Gastrocnemius medialis (tissue), 4 donors: ENCODE results near the gene GRP. TPM values are rescaled to one million over a fixed set of nuclear protein-coding genes. Genes with fewer than 3 reads are reported as not detected.

Experiments used
- ATAC-seq, 2 donors: fragments of 150-250 bp; one replicate each; pipeline ENCODE4 v1.9.1; 2016
- DNase-seq, 2 donors: peaks; one replicate each; pipeline ENCODE4 v3.0.0-alpha.2; 2019
- H3K27ac ChIP-seq, 4 donors: fragments of 200-600 bp; sonication (generic); 1 replicate in 1 of 4; 2 replicates in 3 of 4; pipeline ENCODE4 v1.5.1; 2016 to 2018; ENCODE audit warnings: mild to moderate bottlenecking in 2 of 4, moderate library complexity in 1 of 4
- H3K27me3 ChIP-seq, 3 donors: fragments of 200-600 bp; sonication (generic) in 2 of 3; 1 replicate in 1 of 3; 2 replicates in 2 of 3; pipeline versions ENCODE4 v1.5.1 to v1.6.0; 2016 to 2019; ENCODE audit warnings: mild to moderate bottlenecking in 1 of 3, moderate library complexity in 1 of 3
- H3K36me3 ChIP-seq, 2 donors: fragments of 200-600 bp; sonication (generic) in 1 of 2; one replicate each; pipeline ENCODE4 v1.5.1; 2017 to 2018
- H3K4me1 ChIP-seq, 2 donors: fragments of 200-600 bp; sonication (generic) in 1 of 2; one replicate each; pipeline ENCODE4 v1.5.1; 2016 to 2017; ENCODE audit warnings: mild to moderate bottlenecking in 2 of 2
- H3K4me3 ChIP-seq, 4 donors: fragments of 200-600 bp; sonication (generic) in 3 of 4; 1 replicate in 1 of 4; 2 replicates in 3 of 4; pipeline ENCODE4 v1.5.1; 2016 to 2019; ENCODE audit warnings: mild to moderate bottlenecking in 2 of 4
- H3K9me3 ChIP-seq, 3 donors: fragments of 200-600 bp; sonication (generic) in 2 of 3; 1 replicate in 1 of 3; 2 replicates in 2 of 3; pipeline ENCODE4 v1.5.1; 2016 to 2019
- POLR2A ChIP-seq, 2 donors: fragments of 450-650 bp; IDR thresholded peaks; one replicate each; pipeline ENCODE4 v1.6.1; 2017; ENCODE audit warnings: antibody characterized with exemption in 2 of 2, mild to moderate bottlenecking in 2 of 2, moderate library complexity in 2 of 2
- in situ Hi-C, 4 donors: fragments of 200-750 bp; cut with MboI; loops; one replicate each; pipeline versions ENCODE4 v1.15.0 to v1.8.0; 2017; ENCODE audit warnings: low sequenced_read_pairs in 4 of 4
- intact Hi-C: fragments of 100-400 bp; cut with DNase I; formaldehyde crosslinking; loops from one replicate; pipeline ENCODE4 v1.15.1; 2023; ENCODE audit warnings: low total_unique reads
- total RNA-seq, 4 donors: library from RNA; depleted of rRNA; stranded (reverse); fragments of >200 nt; gene quantifications; one replicate each; pipeline versions ENCODE4 v1.1.0 to v1.2.3, GENCODE V29; 2016
- TF ChIP-seq, protein P1 (sequence below), 5 experiments: fragments of 450-650 bp in 3 of 5; fragments of 200-600 bp in 2 of 5; sonication (generic) in 2 of 5; IDR thresholded peaks in 4 of 5; conservative IDR thresholded peaks in 1 of 5; 1 replicate in 4 of 5; 2 replicates in 1 of 5; pipeline ENCODE4 v1.5.1; 2016 to 2019; ENCODE audit warnings: antibody characterized with exemption in 5 of 5, mild to moderate bottlenecking in 3 of 5, moderate library complexity in 3 of 5

The GRP gene
- total RNA-seq, 4 donors from 2014 or later: not detected

DNA sequence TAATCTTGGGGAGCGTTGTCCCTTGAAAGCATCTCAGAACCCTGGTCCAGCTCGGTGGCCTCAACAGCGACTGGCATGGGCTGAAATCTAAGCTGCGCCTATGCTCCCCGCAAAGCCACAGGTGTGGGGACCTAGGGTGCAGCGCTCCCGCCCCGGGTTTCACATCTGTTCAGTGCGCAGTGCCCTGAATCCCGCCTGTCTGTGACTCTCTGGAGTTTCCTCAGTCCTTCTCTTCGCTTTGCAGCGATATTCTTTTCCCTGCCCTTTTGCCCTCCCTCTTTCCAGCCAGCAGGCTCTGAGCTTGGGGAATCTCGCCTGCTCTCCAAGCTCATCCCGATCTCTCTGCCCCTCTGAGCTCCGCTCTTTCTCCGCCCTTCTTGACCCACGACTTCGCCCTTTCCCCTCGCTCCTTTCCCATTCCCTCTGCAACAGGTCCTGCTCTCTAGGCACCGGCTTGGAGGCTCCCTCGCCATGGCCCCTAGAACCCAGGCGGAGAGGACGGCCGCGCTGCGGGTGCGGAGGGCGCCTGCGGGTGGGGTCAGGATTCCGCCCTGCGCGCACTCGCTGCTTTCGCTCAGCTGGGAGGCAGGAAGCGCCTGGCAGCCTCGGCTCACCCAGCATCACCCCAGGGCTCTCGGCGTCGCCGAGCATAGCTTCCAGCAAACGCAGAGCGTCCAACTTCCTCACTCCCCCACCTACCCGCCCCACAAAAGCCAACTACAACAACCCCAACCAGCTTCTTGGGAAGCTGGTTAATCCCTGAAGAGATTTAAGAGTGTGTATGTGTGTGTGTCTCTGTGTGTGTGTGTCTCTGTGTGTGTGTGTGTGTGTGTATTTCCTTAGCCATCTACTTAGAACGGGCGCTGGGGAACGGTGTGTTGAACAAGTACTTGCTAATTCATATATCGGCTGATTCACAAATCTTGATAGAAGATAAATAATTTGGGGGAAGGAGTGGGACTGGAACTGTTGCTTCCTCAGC, 1.1 kb downstream of the GRP start:
- ATAC-seq (no peak), DNase-seq (no peak)
- Histone ChIP-seq H3K4me1 (peaks cover 0 to 8% of the 10 kb centered on the region in 2 donors), H3K4me3 (no peak overlapping the region), H3K36me3 (no peaks in the 10 kb centered on the region), H3K9me3 (no peaks in the 10 kb centered on the region), H3K27me3 (peaks cover 37 to 50% (median 49%) of the 10 kb centered on the region in 3 donors), H3K27ac (no peak overlapping the region)
- in situ Hi-C loops (no loop called here), intact Hi-C loops (no loop called here)
- no peak for TF ChIP-seq POLR2A (IDR thresholded peaks at IDR 0.05)
- TF ChIP-seq, protein P1, sequence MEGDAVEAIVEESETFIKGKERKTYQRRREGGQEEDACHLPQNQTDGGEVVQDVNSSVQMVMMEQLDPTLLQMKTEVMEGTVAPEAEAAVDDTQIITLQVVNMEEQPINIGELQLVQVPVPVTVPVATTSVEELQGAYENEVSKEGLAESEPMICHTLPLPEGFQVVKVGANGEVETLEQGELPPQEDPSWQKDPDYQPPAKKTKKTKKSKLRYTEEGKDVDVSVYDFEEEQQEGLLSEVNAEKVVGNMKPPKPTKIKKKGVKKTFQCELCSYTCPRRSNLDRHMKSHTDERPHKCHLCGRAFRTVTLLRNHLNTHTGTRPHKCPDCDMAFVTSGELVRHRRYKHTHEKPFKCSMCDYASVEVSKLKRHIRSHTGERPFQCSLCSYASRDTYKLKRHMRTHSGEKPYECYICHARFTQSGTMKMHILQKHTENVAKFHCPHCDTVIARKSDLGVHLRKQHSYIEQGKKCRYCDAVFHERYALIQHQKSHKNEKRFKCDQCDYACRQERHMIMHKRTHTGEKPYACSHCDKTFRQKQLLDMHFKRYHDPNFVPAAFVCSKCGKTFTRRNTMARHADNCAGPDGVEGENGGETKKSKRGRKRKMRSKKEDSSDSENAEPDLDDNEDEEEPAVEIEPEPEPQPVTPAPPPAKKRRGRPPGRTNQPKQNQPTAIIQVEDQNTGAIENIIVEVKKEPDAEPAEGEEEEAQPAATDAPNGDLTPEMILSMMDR (IDR thresholded peaks at IDR 0.05 in 4 of 5, conservative IDR thresholded peaks at IDR 0.05 in 1 of 5): no peak

DNA sequence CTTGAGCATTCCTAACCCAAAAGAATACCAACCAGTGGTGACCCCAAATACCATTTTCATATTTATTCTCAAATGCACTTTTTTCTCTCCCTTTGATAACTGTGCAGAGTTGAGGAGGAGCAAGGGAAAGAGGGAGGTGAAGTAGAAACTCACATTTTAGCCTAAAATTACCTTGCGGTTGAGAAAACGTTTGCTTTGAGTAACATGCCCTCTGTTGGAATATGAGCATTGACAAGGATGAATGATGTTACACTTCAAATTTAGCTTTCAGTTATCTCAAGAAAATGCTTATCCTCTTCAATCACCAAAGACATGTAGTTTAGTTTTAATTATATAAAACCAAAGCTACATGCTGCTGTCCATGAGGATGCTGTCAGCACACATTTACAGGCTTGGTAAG, 2.4 kb downstream of the GRP start:
- no peak for ATAC-seq
- no peaks in the 10 kb centered on the region for H3K9me3 ChIP-seq
- no peaks in the 10 kb centered on the region for H3K36me3 ChIP-seq
- intact Hi-C loops: no loop called here
- no peak overlapping the region for H3K27ac ChIP-seq
- in situ Hi-C loops: no loop called here
- DNase-seq: no peak
- TF ChIP-seq POLR2A (IDR thresholded peaks at IDR 0.05): no peak
- TF ChIP-seq, protein P1 (IDR thresholded peaks at IDR 0.05 in 4 of 5, conservative IDR thresholded peaks at IDR 0.05 in 1 of 5): no peak
- H3K4me1 ChIP-seq: peaks cover 0 to 8% of the 10 kb centered on the region in 2 donors
- H3K27me3 ChIP-seq: peaks cover 37 to 50% (median 49%) of the 10 kb centered on the region in 3 donors
- no peak overlapping the region for H3K4me3 ChIP-seq

- TF ChIP-seq, protein P1 (IDR thresholded peaks at IDR 0.05 in 4 of 5, conservative IDR thresholded peaks at IDR 0.05 in 1 of 5): no peak
- no peak for TF ChIP-seq POLR2A (IDR thresholded peaks at IDR 0.05)
- ATAC-seq: no peak
- DNase-seq: no peak
- Histone ChIP-seq H3K27ac (no peak overlapping the region), H3K27me3 (peaks cover 3 to 15% (median 4%) of the 10 kb centered on the region in 3 donors), H3K9me3 (no peaks in the 10 kb centered on the region), H3K4me1 (no peaks in the 10 kb centered on the region), H3K4me3 (no peak overlapping the region), H3K36me3 (no peaks in the 10 kb centered on the region)
- in situ Hi-C loops (no loop called here), intact Hi-C loops (no loop called here)
Measured at GRCh38 chr18:59228351-59228750, 8.4 kb downstream of the GRP start.

DNA sequence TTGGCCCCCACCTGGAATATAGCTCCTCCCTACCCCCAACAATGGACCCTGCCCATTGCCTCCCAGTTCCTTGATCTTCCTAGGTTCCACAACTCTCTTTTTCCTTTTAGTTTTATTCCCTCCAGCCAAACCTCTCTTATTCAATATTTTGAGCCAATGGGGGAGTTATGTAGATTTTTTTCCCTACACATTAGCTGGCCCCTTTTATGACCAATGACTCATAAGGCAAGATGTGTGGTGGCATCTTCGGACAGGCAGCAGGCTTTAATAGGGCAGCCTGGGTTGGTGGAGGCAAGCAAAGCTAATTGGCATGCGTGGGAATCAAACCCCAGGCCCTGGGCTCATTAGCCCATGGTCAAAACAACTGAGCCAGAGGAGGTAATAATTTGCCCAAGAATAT, 9.2 kb downstream of the GRP start:
- Histone ChIP-seq H3K27me3 (peaks cover 0 to 15% (median 4%) of the 10 kb centered on the region in 3 donors), H3K4me1 (no peaks in the 10 kb centered on the region), H3K27ac (no peak overlapping the region), H3K36me3 (no peaks in the 10 kb centered on the region), H3K4me3 (no peak overlapping the region), H3K9me3 (no peaks in the 10 kb centered on the region)
- DNase-seq: no peak
- no peak for TF ChIP-seq POLR2A (IDR thresholded peaks at IDR 0.05)
- TF ChIP-seq, protein P1 (IDR thresholded peaks at IDR 0.05 in 4 of 5, conservative IDR thresholded peaks at IDR 0.05 in 1 of 5): no peak
- intact Hi-C loops: no loop called here
- ATAC-seq: no peak
- in situ Hi-C loops: no loop called here
